ENCODE measurements around the gene CEBPB.

The CEBPB gene

DNA sequence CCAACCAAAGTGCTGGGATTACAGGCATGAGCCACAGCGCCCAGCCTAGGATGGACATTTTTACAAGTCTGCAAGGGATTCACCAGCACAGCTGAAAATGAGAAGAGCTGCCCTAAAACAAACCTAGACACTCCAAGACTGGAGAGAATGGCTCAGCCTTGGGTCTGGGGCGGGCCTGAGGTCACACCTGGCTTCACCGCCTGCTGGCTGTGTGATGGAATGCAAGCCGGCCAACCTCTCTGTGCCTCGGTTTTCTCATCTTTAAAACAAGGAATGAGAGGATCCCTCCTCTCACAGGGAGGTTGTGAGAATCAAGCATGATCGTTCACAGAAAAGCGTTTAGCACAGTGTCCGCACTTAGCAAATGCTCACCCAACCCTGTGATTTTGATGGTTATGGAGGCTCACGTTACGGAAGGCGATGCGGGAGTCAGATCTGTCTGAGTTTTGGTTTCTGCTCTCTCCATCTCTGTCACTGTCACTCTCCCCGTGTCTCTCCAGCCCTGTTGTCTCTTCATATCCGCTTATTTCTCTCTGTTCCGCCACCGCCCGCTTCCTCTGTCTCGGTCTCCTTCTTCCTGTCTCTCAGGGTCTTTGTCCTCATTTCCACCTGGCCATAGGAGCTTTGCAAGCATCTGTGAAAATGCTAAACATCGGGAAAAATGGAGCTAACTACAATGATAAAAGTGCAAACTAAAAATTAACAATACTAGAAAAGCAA lies 47.6 kb downstream of the CEBPB start:
- no peak for DNase-seq
- in situ Hi-C loops (cut with MboI; ENCODE audit: low pct_unique_long_range_greater_than_20kb, low sequenced_read_pairs), result no loop called here

DNA sequence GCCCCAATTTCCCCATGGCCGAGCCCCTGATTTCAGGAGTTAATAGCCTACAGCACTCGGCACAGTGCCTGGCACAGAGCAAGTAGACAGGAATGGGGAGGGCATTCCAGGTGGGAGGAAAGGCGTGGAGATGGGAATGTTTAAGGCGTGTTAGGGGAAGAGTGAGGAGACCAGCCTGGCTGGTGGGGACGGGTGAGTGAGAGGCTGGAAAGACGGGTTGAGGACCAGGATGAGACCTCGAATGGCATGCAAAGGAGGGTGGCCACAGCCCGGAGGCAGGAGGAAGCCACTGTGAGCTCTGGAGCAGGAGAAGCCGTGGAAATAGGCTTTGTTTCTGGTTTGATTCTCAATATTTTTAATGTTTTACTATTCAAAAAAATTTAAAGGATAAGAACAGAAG lies 49.5 kb downstream of the CEBPB start:
- in situ Hi-C loops (cut with MboI; ENCODE audit: low pct_unique_long_range_greater_than_20kb, low sequenced_read_pairs), result no loop called here
- no peak for DNase-seq

DNA sequence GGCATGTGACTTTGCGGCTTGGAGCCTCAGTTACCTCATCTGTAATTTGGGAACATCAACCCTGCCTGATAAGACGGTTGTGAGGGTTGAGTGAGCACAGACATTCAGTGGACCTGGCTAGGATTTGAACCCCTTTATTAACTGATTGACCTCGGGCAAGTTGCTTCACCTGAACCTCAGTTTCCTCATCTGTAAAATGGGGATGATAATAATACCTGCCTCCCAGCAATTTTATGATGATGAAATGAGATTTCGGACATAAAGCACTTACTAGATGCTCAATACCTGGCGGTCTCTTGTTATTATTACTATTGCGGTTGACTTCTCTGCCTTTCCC lies 51.5 kb downstream of the CEBPB start:
- DNase-seq, result no peak
- in situ Hi-C loops (cut with MboI; ENCODE audit: low pct_unique_long_range_greater_than_20kb, low sequenced_read_pairs), result no loop called here

Measured in KBM-7 (cell line).